ENCODE results near the gene ABCA7. TPM values are rescaled to one million over a fixed set of nuclear protein-coding genes. Genes with fewer than 3 reads are reported as not detected.

The ABCA7 gene
- total and polyA plus RNA-seq, 9 donors: 1.4 to 10.5 (median 2.5) TPM

GRCh38 chr19:1055886-1056620 is 16.1 kb downstream of the ABCA7 start:
- 93 to 98% (median 95%) methylated on average over 19 to 20 of the region's 20 CpGs for WGBS, 3 donors
- peak in 1 of 5 donors; percentile 30 for DNase-seq
- Histone ChIP-seq H3K4me1 (ENCODE audit: insufficient read depth) (no peaks in the 10 kb centered on the region), H3K27ac (no peak overlapping the region), H3K9me3 (peaks cover 4 to 14% of the 10 kb centered on the region in 2 donors), H3K36me3 (no peaks in the 10 kb centered on the region), H3K4me3 (no peak overlapping the region), H3K27me3 (no peaks in the 10 kb centered on the region)
- TF ChIP-seq CTCF (IDR thresholded peaks at IDR 0.05): no peak
- TF ChIP-seq EP300 (IDR thresholded peaks at IDR 0.05): no peak
- TF ChIP-seq POLR2A (IDR thresholded peaks at IDR 0.05): no peak
- intact Hi-C loops (cut with DNase I): no loop called here

GRCh38 chr19:1057176-1057855 is 17.4 kb downstream of the ABCA7 start:
- TF ChIP-seq POLR2A (IDR thresholded peaks at IDR 0.05) (no peak), CTCF (IDR thresholded peaks at IDR 0.05) (no peak), EP300 (IDR thresholded peaks at IDR 0.05) (no peak)

DNA sequence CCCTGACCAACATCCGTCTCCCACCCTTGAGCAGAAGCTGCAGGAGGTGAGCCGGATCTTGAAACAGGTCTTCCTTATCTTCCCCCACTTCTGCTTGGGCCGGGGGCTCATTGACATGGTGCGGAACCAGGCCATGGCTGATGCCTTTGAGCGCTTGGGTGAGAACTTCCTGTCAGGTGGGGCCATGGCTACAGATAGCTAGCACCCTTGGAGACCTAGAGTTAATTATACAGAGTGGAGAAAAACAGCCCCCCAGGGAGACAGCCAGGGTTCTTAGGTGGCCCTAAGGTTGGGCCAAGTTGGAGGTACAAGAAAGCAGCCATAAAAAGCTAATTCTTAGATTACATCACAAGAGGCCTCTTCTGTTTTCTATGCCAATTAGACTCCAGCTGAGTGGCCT is 18.2 kb downstream of the ABCA7 start:
- intact Hi-C loops (cut with DNase I): no loop called here

More at GRCh38 chr19:1057176-1057855, 17.4 kb downstream of the ABCA7 start:
- Histone ChIP-seq H3K36me3 (no peaks in the 10 kb centered on the region), H3K9me3 (peaks cover 4 to 14% of the 10 kb centered on the region in 2 donors), H3K27me3 (no peaks in the 10 kb centered on the region), H3K4me1 (ENCODE audit: insufficient read depth) (no peaks in the 10 kb centered on the region), H3K27ac (no peak overlapping the region), H3K4me3 (no peak overlapping the region)
- 48 to 51% (median 49%) methylated on average over 3 of the region's 3 CpGs for WGBS, 3 donors
- intact Hi-C loops (cut with DNase I): no loop called here
- no peak for DNase-seq

DNA sequence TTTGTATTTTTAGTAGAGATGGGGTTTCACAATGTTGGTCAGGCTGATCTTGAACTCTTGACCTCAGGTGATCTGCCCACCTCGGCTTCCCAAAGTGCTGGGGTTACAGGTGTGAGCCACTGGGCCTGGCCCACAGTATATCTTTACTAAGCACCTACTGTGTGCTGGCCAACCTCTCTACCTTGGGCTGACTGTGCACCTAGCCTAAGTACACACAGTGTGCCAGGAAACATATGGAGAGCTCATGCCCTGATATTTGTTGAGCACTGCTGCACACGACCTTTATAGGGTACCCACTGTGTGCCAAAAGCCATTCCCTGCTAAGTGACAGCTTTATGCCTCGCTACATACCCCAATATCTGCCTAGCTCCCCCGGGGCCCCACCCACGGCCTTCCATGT is 20.8 kb downstream of the ABCA7 start:
- 64 to 78% (median 78%) methylated on average over 5 of the region's 5 CpGs for WGBS, 3 donors
- DNase-seq: no peak
- Histone ChIP-seq H3K36me3 (no peaks in the 10 kb centered on the region), H3K27me3 (no peaks in the 10 kb centered on the region), H3K27ac (no peak overlapping the region), H3K4me1 (ENCODE audit: insufficient read depth) (no peaks in the 10 kb centered on the region), H3K4me3 (no peak overlapping the region), H3K9me3 (peaks cover 4 to 14% of the 10 kb centered on the region in 2 donors)
- intact Hi-C loops (cut with DNase I): no loop called here
- no peak for TF ChIP-seq POLR2A (IDR thresholded peaks at IDR 0.05)
- no peak for TF ChIP-seq EP300 (IDR thresholded peaks at IDR 0.05)
- no peak for TF ChIP-seq CTCF (IDR thresholded peaks at IDR 0.05)

More for the DNA sequence above, 18.2 kb downstream of the ABCA7 start:
- TF ChIP-seq EP300 (IDR thresholded peaks at IDR 0.05) (no peak), CTCF (IDR thresholded peaks at IDR 0.05) (no peak), POLR2A (IDR thresholded peaks at IDR 0.05) (no peak)
- Histone ChIP-seq H3K4me3 (no peak overlapping the region), H3K36me3 (no peaks in the 10 kb centered on the region), H3K4me1 (ENCODE audit: insufficient read depth) (no peaks in the 10 kb centered on the region), H3K27ac (no peak overlapping the region), H3K9me3 (peaks cover 4 to 14% of the 10 kb centered on the region in 2 donors), H3K27me3 (no peaks in the 10 kb centered on the region)
- DNase-seq: no peak
- 91 to 96% (median 92%) methylated on average over 5 of the region's 5 CpGs for WGBS, 3 donors
